PC-3 (cell line): Measurements from ENCODE around the gene HAPLN2. TPM values are rescaled to one million over a fixed set of nuclear protein-coding genes. Genes with fewer than 3 reads are reported as not detected.

Source experiments
- ATAC-seq: fragments of 200-7000 bp; cut with Tn5 transposase; 2 replicates; pipeline ENCODE4 v1.9.1; 2020; ENCODE audit warnings: mild to moderate bottlenecking, moderate library complexity
- BruUV-seq: library from RNA; stranded (reverse); fragments of 400-500 nt; replicated peaks from 2 replicates; lab custom pipeline; 2021; lab: Mats Ljungman, UMichigan
- CTCF ChIA-PET: fragments of 300-600 bp; sonication (Branson Sonifier 250); formaldehyde crosslinking; loops from one replicate; lab custom pipeline; 2022; ENCODE audit warnings: antibody characterized with exemption; lab: Charles Lee
- POLR2A ChIA-PET: fragments of 300-600 bp; sonication (Branson Sonifier 250); formaldehyde crosslinking; loops from one replicate; lab custom pipeline; 2022; ENCODE audit warnings: antibody characterized with exemption; ENCODE audit not compliant: unreplicated experiment; lab: Charles Lee
- DNase-seq: peaks from one replicate; pipeline ENCODE4 v3.0.0-alpha.2; 2015
- H2AFZ ChIP-seq: fragments of 300-600 bp; sonication (generic); 2 replicates; pipeline ENCODE4 v1.6.0; 2016; ENCODE audit warnings: antibody characterized with exemption, low read length
- H3F3A ChIP-seq: fragments of 300-600 bp; sonication (generic); one replicate; pipeline ENCODE4 v1.6.0; 2017; ENCODE audit warnings: antibody characterized with exemption, low read length, control low read depth, mild to moderate bottlenecking; ENCODE audit not compliant: unreplicated experiment
- H3K27ac ChIP-seq: fragments of 300-600 bp; sonication (generic); 2 replicates; pipeline ENCODE4 v1.5.1; 2016; ENCODE audit warnings: mild to moderate bottlenecking, low read length
- H3K27me3 ChIP-seq: fragments of 300-600 bp; sonication (generic); 2 replicates; pipeline ENCODE4 v1.6.1; 2016; ENCODE audit warnings: low read length, mixed read lengths
- H3K36me3 ChIP-seq: fragments of 300-600 bp; sonication (generic); 2 replicates; pipeline ENCODE4 v1.6.1; 2016; ENCODE audit warnings: low read depth, mixed run types, low read length, mixed read lengths
- H3K4me1 ChIP-seq: fragments of 300-600 bp; sonication (generic); 2 replicates; pipeline ENCODE4 v1.5.1; 2016; ENCODE audit warnings: low read length; ENCODE audit not compliant: insufficient read depth
- H3K4me2 ChIP-seq: fragments of 300-600 bp; sonication (generic); 2 replicates; pipeline ENCODE4 v1.6.0; 2016; ENCODE audit warnings: low read length
- H3K4me3 ChIP-seq: fragments of 300-600 bp; sonication (generic); 2 replicates; pipeline ENCODE4 v1.5.1; 2016; ENCODE audit warnings: mild to moderate bottlenecking, low read length, mixed read lengths
- H3K79me2 ChIP-seq: fragments of 300-600 bp; sonication (generic); 2 replicates; pipeline ENCODE4 v1.6.1; 2017; ENCODE audit warnings: low read length, mixed read lengths
- H3K9ac ChIP-seq: fragments of 300-600 bp; sonication (generic); 2 replicates; pipeline ENCODE4 v1.6.0; 2016; ENCODE audit warnings: mild to moderate bottlenecking, low read length
- H3K9me2 ChIP-seq: fragments of 300-600 bp; sonication (generic); replicated peaks from 2 replicates; pipeline ENCODE4 v1.6.1; 2016; ENCODE audit warnings: mixed run types, low read length, mixed read lengths
- H3K9me3 ChIP-seq: fragments of 300-600 bp; sonication (generic); 2 replicates; pipeline ENCODE4 v1.6.1; 2016; ENCODE audit warnings: low read length, mixed read lengths
- H4K20me1 ChIP-seq: fragments of 300-600 bp; sonication (generic); 2 replicates; pipeline ENCODE4 v1.6.1; 2016; ENCODE audit warnings: low read length, mixed read lengths
- EZH2 ChIP-seq: fragments of 300-600 bp; sonication (generic); IDR thresholded peaks from one replicate; pipeline ENCODE4 v1.6.1; 2017; ENCODE audit warnings: antibody characterized with exemption, mild to moderate bottlenecking, low read length; ENCODE audit not compliant: unreplicated experiment
- EZH2phosphoT487 ChIP-seq: fragments of 300-600 bp; sonication (generic); IDR thresholded peaks from 2 replicates; pipeline ENCODE4 v1.6.1; 2018; ENCODE audit warnings: mild to moderate bottlenecking, antibody characterized with exemption, low read length, borderline replicate concordance
- intact Hi-C: fragments of 100-400 bp; cut with micrococcal nuclease; formaldehyde crosslinking; loops from 2 replicates; pipeline ENCODE4 v1.9.0; 2023
- total RNA-seq: library from RNA; depleted of rRNA; stranded (reverse); fragments of >200 nt; gene quantifications from 2 replicates; pipeline ENCODE4 v1.2.3, GENCODE V29; 2014
- TF ChIP-seq, protein P1 (sequence below): fragments of 300-600 bp; sonication (generic); conservative IDR thresholded peaks from 2 replicates; pipeline ENCODE4 v1.5.1; 2017; ENCODE audit warnings: antibody characterized with exemption, low read depth, mild to moderate bottlenecking, low read length

Gene HAPLN2
- total RNA-seq, 1 experiment from 2014 or later, result 1.1 TPM

DNA sequence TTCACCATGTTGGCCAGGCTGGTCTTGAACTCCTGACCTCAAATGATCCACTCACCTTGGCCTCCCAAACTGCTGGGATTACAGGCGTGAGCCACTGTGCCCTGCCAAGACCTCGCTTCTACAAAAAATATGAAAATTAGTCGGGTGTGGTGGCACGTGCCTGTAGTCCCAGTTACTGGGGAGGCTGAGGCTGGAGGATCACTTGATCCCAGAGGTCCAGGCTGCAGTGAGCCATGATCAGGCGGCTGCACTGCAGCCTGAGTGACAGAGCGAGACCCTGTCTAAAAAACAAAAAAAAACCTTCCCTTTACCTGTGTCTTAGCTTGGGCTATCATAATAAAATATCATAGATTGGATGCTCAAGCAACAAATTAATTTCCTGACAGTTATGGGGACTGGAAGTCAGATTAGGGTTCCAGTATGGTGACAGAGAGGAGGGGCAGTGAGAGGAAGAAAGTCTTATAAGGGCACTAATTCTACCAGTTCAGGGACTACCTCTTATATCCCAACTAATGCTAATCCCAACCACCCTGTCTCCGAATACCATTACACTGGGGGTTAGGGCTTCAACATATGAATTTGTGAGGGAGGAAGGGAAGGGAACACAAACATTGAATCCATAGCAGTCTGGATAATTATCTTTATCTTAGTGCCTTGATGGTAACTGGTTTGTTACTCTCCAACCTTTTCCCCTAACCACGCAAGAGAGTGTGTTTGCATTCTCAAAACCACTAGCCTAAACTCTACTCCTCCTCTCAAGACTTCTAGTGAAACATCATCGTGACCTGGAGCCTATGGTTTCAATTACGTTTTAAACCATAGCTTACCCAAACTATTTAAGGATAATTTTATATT, 28.7 kb upstream of the HAPLN2 start:
- H3K79me2 ChIP-seq, result peaks cover 13% of the 10 kb centered on the region
- TF ChIP-seq EZH2, result no peak
- TF ChIP-seq, protein P1, sequence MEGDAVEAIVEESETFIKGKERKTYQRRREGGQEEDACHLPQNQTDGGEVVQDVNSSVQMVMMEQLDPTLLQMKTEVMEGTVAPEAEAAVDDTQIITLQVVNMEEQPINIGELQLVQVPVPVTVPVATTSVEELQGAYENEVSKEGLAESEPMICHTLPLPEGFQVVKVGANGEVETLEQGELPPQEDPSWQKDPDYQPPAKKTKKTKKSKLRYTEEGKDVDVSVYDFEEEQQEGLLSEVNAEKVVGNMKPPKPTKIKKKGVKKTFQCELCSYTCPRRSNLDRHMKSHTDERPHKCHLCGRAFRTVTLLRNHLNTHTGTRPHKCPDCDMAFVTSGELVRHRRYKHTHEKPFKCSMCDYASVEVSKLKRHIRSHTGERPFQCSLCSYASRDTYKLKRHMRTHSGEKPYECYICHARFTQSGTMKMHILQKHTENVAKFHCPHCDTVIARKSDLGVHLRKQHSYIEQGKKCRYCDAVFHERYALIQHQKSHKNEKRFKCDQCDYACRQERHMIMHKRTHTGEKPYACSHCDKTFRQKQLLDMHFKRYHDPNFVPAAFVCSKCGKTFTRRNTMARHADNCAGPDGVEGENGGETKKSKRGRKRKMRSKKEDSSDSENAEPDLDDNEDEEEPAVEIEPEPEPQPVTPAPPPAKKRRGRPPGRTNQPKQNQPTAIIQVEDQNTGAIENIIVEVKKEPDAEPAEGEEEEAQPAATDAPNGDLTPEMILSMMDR, result no peak
- TF ChIP-seq EZH2phosphoT487, result no peak
- BruUV-seq, result no TSS peak
- no peaks in the 10 kb centered on the region for H4K20me1 ChIP-seq
- no peak overlapping the region for H3K27ac ChIP-seq
- no peaks in the 10 kb centered on the region for H3K9me3 ChIP-seq
- ATAC-seq, result no peak
- peak overlapping the region; percentile 95; the same call in 1 of the 2 replicates for H2AFZ ChIP-seq
- no peaks in the 10 kb centered on the region for H3K27me3 ChIP-seq
- H3K9ac ChIP-seq, result peak overlapping the region; percentile 80; the same call in 1 of the 2 replicates
- DNase-seq, result no peak
- ChIA-PET CTCF (interaction anchor here (0.6 to 0.8 kb wide), 2 partner anchors 90 to 133 kb away, joined by 4 read pairs; partner anchors contain the start of gene MEF2D), POLR2A (interaction anchor here (0.5 kb wide), 1 partner anchor 133 kb away, joined by 3 read pairs; no protein-coding TSS in a partner anchor)
- peak overlapping the region; percentile 92 for H3K4me2 ChIP-seq
- intact Hi-C loops, result no loop called here
- peaks cover 21% of the 10 kb centered on the region for H3K36me3 ChIP-seq
- H3K4me3 ChIP-seq, result peak overlapping the region; percentile 74; the same call in 1 of the 2 replicates
- H3K4me1 ChIP-seq, result peaks cover 16% of the 10 kb centered on the region
- H3K9me2 ChIP-seq, result no peaks in the 10 kb centered on the region
- no peaks in the 10 kb centered on the region for H3F3A ChIP-seq

DNA sequence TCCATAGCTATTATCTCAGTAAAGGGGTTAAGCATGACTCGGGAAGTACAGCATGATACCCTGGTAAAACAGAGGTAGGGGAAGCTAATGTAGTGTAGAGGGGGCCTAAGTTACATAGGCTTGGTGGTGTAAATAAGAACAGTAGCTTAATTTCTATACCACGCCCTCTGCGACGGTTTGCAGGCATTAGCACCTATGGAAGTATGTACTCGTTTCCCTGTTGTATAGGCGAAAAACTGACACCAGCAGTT, 28.1 kb upstream of the HAPLN2 start:
- Histone ChIP-seq H3K4me2 (peak overlapping the region; percentile 92), H3K27ac (no peak overlapping the region), H4K20me1 (no peaks in the 10 kb centered on the region), H3K36me3 (peaks cover 26% of the 10 kb centered on the region), H2AFZ (peak overlapping the region; percentile 95), H3K4me1 (peaks cover 16% of the 10 kb centered on the region), H3K9ac (peak overlapping the region; percentile 80), H3K4me3 (peak overlapping the region; percentile 74), H3F3A (no peaks in the 10 kb centered on the region), H3K9me3 (no peaks in the 10 kb centered on the region), H3K9me2 (no peaks in the 10 kb centered on the region), H3K27me3 (no peaks in the 10 kb centered on the region), H3K79me2 (peaks cover 13% of the 10 kb centered on the region)
- ATAC-seq (no peak), DNase-seq (no peak)
- intact Hi-C loops, result no loop called here
- POLR2A ChIA-PET, result interaction anchor here (0.5 to 0.6 kb wide), 2 partner anchors 90 to 134 kb away, joined by 3 to 4 read pairs; partner anchors contain the start of gene MEF2D
- TSS peak; percentile 25 for BruUV-seq
- TF ChIP-seq EZH2phosphoT487 (no peak), EZH2 (no peak)
- TF ChIP-seq, protein P1, result no peak
- CTCF ChIA-PET, result interaction anchor here (0.6 to 0.8 kb wide), 2 partner anchors 91 to 134 kb away, joined by 4 read pairs; partner anchors contain the start of gene MEF2D
